CD14-positive monocyte (primary cell): ENCODE data around the gene DGKB. TPM values are rescaled to one million over a fixed set of nuclear protein-coding genes. Genes with fewer than 3 reads are reported as not detected.
"Not testable (repeated sequence)": the region's sequence is repeated elsewhere in the genome, so short reads cannot be mapped to it uniquely, and the experiment has no call there.

Source experiments
- DNase-seq, 3 donors: peaks; one replicate each; pipeline ENCODE4 v3.0.0-alpha.2; 2011 to 2022
- H2AFZ ChIP-seq: 2 replicates; pipeline ENCODE4 v1.6.0; 2012; ENCODE audit warnings: mild to moderate bottlenecking, low read depth, low read length, inconsistent platforms; ENCODE audit not compliant: insufficient read depth, poor library complexity, severe bottlenecking
- H3K27ac ChIP-seq, 2 donors: 1 replicate in 1 of 2; 2 replicates in 1 of 2; pipeline ENCODE4 v1.5.1; 2012 to 2013; ENCODE audit warnings: low read length in 2 of 2, control low read depth in 1 of 2, inconsistent platforms in 1 of 2, low read depth in 1 of 2, mild to moderate bottlenecking in 1 of 2
- H3K27me3 ChIP-seq, 2 donors: one replicate each; pipeline versions ENCODE4 v1.6.0 to v1.6.1; 2011 to 2013; ENCODE audit warnings: low read length in 2 of 2; ENCODE audit not compliant: control insufficient read depth in 2 of 2, insufficient read depth in 2 of 2
- H3K36me3 ChIP-seq, 2 donors: replicated peaks in 1 of 2; 1 replicate in 1 of 2; 2 replicates in 1 of 2; pipeline versions ENCODE4 v1.5.1 to v1.6.1; 2012 to 2013; ENCODE audit warnings: low read length in 2 of 2, control low read depth in 1 of 2, inconsistent platforms in 1 of 2, mild to moderate bottlenecking in 1 of 2; ENCODE audit not compliant: insufficient read depth in 2 of 2, control insufficient read depth in 1 of 2
- H3K4me1 ChIP-seq, 2 donors: 1 replicate in 1 of 2; 2 replicates in 1 of 2; pipeline versions ENCODE4 v1.5.1 to v1.6.1; 2012 to 2013; ENCODE audit warnings: low read length in 2 of 2, control low read depth in 1 of 2, inconsistent platforms in 1 of 2, mild to moderate bottlenecking in 1 of 2, moderate library complexity in 1 of 2; ENCODE audit not compliant: insufficient read depth in 2 of 2, control insufficient read depth in 1 of 2
- H3K4me2 ChIP-seq: replicated peaks from 2 replicates; pipeline ENCODE3; 2012; ENCODE audit warnings: low read length, moderate library complexity, mild to moderate bottlenecking; ENCODE audit not compliant: poor library complexity, severe bottlenecking; ENCODE audit errors: extremely low read depth
- H3K4me3 ChIP-seq, 3 experiments: fragments of 200-600 bp in 1 of 3; sonication (generic) in 1 of 3; replicated peaks in 1 of 3; 1 replicate in 2 of 3; 2 replicates in 1 of 3; pipeline ENCODE4 v1.5.1; 2011 to 2013; ENCODE audit warnings: low read length in 3 of 3, mild to moderate bottlenecking in 3 of 3, control low read depth in 2 of 3, low read depth in 2 of 3, inconsistent platforms in 1 of 3, moderate library complexity in 1 of 3
- H3K79me2 ChIP-seq: 2 replicates; pipeline ENCODE4 v1.6.0; 2012; ENCODE audit warnings: mild to moderate bottlenecking, control low read depth, inconsistent platforms, low read length, moderate library complexity; ENCODE audit not compliant: insufficient read depth
- H3K9ac ChIP-seq: 2 replicates; pipeline ENCODE4 v1.6.0; 2017; ENCODE audit warnings: low read length, mild to moderate bottlenecking; ENCODE audit not compliant: insufficient read depth, poor library complexity, severe bottlenecking
- H3K9me3 ChIP-seq, 2 donors: replicated peaks in 1 of 2; 1 replicate in 1 of 2; 2 replicates in 1 of 2; pipeline versions ENCODE4 v1.5.1 to v1.6.1; 2012 to 2013; ENCODE audit warnings: low read length in 2 of 2, control low read depth in 1 of 2; ENCODE audit not compliant: control insufficient read depth in 1 of 2, insufficient read depth in 1 of 2
- H4K20me1 ChIP-seq: 2 replicates; pipeline ENCODE4 v1.6.0; 2012; ENCODE audit warnings: mild to moderate bottlenecking, low read length, control low read depth, moderate library complexity; ENCODE audit not compliant: insufficient read depth
- H3K27ac Mint-ChIP-seq, 7 donors: one replicate each; pipeline ENCODE4 v1.8.0; 2020; ENCODE audit warnings: mild to moderate bottlenecking in 7 of 7, mixed read lengths in 7 of 7, moderate library complexity in 6 of 7, inconsistent platforms in 2 of 7
- H3K27me3 Mint-ChIP-seq, 3 donors: one replicate each; pipeline ENCODE4 v1.8.0; 2021 to 2022; ENCODE audit warnings: low read depth in 3 of 3, mild to moderate bottlenecking in 3 of 3, mixed read lengths in 3 of 3, moderate library complexity in 3 of 3, inconsistent platforms in 1 of 3
- H3K36me3 Mint-ChIP-seq, 2 donors: one replicate each; pipeline ENCODE4 v1.8.0; 2020; ENCODE audit warnings: mixed read lengths in 2 of 2, inconsistent platforms in 1 of 2, mild to moderate bottlenecking in 1 of 2
- H3K4me1 Mint-ChIP-seq: one replicate; pipeline ENCODE4 v1.8.0; 2020; ENCODE audit warnings: mild to moderate bottlenecking, mixed read lengths
- H3K4me3 Mint-ChIP-seq, 2 donors: one replicate each; pipeline ENCODE4 v1.8.0; 2020; ENCODE audit warnings: mild to moderate bottlenecking in 2 of 2, mixed read lengths in 2 of 2, moderate library complexity in 1 of 2
- H3K9me3 Mint-ChIP-seq, 7 donors: one replicate each; pipeline ENCODE4 v1.8.0; 2020 to 2022; ENCODE audit warnings: mixed read lengths in 7 of 7, mild to moderate bottlenecking in 6 of 7, moderate library complexity in 6 of 7, inconsistent platforms in 2 of 7
- WGBS: methylation state at CpG from one replicate; pipeline ENCODE4 v1.1.5; 2013; ENCODE audit warnings: missing lambda C conversion rate; ENCODE audit not compliant: insufficient coverage; 5-methylcytosine and 5-hydroxymethylcytosine counted together
- intact Hi-C, 2 donors: fragments of 100-400 bp; cut with micrococcal nuclease; formaldehyde crosslinking; loops; one replicate each; pipeline versions ENCODE4 v1.15.0 to v1.15.1; 2023
- polyA plus RNA-seq, 3 donors: library from polyadenylated mRNA; depleted of rRNA in 1 of 3; unstranded in 2 of 3; stranded (reverse) in 1 of 3; fragments of 300-500 nt in 2 of 3; fragments of >200 nt in 1 of 3; fragmentation: Illumina TruSeq in 2 of 3; gene quantifications; 1 replicate in 2 of 3; 2 replicates in 1 of 3; pipeline ENCODE4 v1.2.3, GENCODE V29; 2012 to 2021
- TF ChIP-seq, protein P1 (sequence below): fragments of 200-600 bp; IDR thresholded peaks from one replicate; pipeline ENCODE4 v1.8.0; 2022; ENCODE audit warnings: antibody characterized with exemption, mild to moderate bottlenecking

DGKB gene
- polyA plus RNA-seq, 3 donors, result not detected

GRCh38 chr7:14478834-14479510 lies 423.6 kb downstream of the DGKB start:
- Histone ChIP-seq H3K27me3 (no peaks in the 10 kb centered on the region), H4K20me1 (no peaks in the 10 kb centered on the region), H3K4me3 (no peak overlapping the region), H3K36me3 (no peaks in the 10 kb centered on the region), H3K4me2 (no peak overlapping the region), H3K9me3 (peaks cover 0 to 4% of the 10 kb centered on the region in 2 donors), H3K4me1 (no peaks in the 10 kb centered on the region), H3K27ac (no peak overlapping the region), H2AFZ (no peak overlapping the region), H3K9ac (no peak overlapping the region), H3K79me2 (no peaks in the 10 kb centered on the region)
- no peaks in the 10 kb centered on the region for H3K27me3 Mint-ChIP-seq
- H3K27ac Mint-ChIP-seq, result no peak overlapping the region
- WGBS, result 86% methylated on average over 1 of the region's 2 CpGs
- no peak overlapping the region for H3K4me3 Mint-ChIP-seq
- TF ChIP-seq, protein P1, sequence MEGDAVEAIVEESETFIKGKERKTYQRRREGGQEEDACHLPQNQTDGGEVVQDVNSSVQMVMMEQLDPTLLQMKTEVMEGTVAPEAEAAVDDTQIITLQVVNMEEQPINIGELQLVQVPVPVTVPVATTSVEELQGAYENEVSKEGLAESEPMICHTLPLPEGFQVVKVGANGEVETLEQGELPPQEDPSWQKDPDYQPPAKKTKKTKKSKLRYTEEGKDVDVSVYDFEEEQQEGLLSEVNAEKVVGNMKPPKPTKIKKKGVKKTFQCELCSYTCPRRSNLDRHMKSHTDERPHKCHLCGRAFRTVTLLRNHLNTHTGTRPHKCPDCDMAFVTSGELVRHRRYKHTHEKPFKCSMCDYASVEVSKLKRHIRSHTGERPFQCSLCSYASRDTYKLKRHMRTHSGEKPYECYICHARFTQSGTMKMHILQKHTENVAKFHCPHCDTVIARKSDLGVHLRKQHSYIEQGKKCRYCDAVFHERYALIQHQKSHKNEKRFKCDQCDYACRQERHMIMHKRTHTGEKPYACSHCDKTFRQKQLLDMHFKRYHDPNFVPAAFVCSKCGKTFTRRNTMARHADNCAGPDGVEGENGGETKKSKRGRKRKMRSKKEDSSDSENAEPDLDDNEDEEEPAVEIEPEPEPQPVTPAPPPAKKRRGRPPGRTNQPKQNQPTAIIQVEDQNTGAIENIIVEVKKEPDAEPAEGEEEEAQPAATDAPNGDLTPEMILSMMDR, result no peak
- no peaks in the 10 kb centered on the region for H3K36me3 Mint-ChIP-seq
- no peak for DNase-seq
- H3K4me1 Mint-ChIP-seq, result no peaks in the 10 kb centered on the region
- peaks cover under 1 to 6% (median 3%) of the 10 kb centered on the region in 7 donors for H3K9me3 Mint-ChIP-seq
- intact Hi-C loops, result no loop called here

GRCh38 chr7:14461716-14462115 lies 440.8 kb downstream of the DGKB start:
- H4K20me1 ChIP-seq, H3K27me3 Mint-ChIP-seq, H3K79me2 ChIP-seq, H3K27ac ChIP-seq, H3K27ac Mint-ChIP-seq, DNase-seq, H3K4me1 ChIP-seq, H3K36me3 Mint-ChIP-seq, H3K4me2 ChIP-seq, H3K9me3 Mint-ChIP-seq, H3K4me3 Mint-ChIP-seq, H3K36me3 ChIP-seq, H3K4me3 ChIP-seq, H3K9me3 ChIP-seq, intact Hi-C loops, H3K9ac ChIP-seq, H3K27me3 ChIP-seq, H3K4me1 Mint-ChIP-seq, H2AFZ ChIP-seq: not testable (repeated sequence)
- 33% methylated on average over 2 of the region's 3 CpGs for whole genome bisulfite sequencing

DNA sequence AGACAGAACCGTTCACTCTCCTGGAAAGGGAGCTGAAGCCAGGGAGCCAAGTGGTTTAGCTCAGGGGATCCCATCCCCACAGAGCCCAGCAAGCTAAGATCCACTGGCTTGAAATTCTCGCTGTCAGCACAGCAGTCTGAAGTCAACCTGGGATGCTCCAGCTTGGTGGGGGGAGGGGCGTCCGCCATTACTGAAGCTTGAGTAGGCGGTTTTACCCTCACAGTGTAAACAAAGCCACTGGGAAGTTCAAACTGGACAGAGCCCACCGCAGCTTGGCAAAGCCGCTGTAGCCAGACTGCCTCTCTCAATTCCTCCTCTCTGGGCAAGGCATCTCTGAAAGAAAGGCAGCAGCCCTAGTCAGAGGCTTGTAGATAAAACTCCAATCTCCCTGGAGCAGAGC lies 443.7 kb downstream of the DGKB start:
- H3K36me3 Mint-ChIP-seq, H3K79me2 ChIP-seq, DNase-seq, H3K27me3 Mint-ChIP-seq, H3K4me2 ChIP-seq, H2AFZ ChIP-seq, H3K4me3 Mint-ChIP-seq, H3K27ac ChIP-seq, H3K9me3 Mint-ChIP-seq, H3K4me1 Mint-ChIP-seq, H4K20me1 ChIP-seq, H3K4me1 ChIP-seq, intact Hi-C loops, H3K4me3 ChIP-seq, H3K27me3 ChIP-seq, H3K9me3 ChIP-seq, H3K27ac Mint-ChIP-seq, H3K36me3 ChIP-seq, H3K9ac ChIP-seq: not testable (repeated sequence)
- 92% methylated on average over 3 of the region's 7 CpGs for WGBS
